C4-2B (cell line): ENCODE data around the gene MYH15.

Experiments
- ZFX ChIP-seq: fragments of 450-650 bp; IDR thresholded peaks from 2 replicates; pipeline ENCODE4 v1.6.1; 2017
- TF ChIP-seq, protein P1 (sequence below): fragments of 450-650 bp; conservative IDR thresholded peaks from 2 replicates; pipeline ENCODE4 v1.5.1; 2017; ENCODE audit warnings: mild to moderate bottlenecking

DNA sequence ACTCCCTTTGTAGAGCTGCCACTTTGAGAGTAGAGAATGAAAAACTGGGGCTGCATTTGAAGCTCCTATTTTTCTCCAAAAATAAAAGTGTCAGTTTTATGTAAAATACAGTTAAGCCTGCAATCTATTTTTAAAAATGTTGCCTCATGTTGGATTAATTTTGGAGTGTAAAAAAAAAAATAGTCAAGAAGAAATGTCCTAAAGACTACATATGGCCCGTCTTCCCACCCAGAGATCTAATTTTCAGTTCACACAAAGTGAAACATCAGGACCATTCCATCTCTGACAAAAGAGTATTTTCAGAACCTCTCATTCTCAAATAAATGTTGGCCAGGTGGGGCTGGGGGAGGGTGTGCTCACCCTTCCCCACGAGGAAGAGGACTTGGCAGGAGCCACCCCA lies 151.4 kb downstream of the MYH15 start:
- TF ChIP-seq, protein P1, sequence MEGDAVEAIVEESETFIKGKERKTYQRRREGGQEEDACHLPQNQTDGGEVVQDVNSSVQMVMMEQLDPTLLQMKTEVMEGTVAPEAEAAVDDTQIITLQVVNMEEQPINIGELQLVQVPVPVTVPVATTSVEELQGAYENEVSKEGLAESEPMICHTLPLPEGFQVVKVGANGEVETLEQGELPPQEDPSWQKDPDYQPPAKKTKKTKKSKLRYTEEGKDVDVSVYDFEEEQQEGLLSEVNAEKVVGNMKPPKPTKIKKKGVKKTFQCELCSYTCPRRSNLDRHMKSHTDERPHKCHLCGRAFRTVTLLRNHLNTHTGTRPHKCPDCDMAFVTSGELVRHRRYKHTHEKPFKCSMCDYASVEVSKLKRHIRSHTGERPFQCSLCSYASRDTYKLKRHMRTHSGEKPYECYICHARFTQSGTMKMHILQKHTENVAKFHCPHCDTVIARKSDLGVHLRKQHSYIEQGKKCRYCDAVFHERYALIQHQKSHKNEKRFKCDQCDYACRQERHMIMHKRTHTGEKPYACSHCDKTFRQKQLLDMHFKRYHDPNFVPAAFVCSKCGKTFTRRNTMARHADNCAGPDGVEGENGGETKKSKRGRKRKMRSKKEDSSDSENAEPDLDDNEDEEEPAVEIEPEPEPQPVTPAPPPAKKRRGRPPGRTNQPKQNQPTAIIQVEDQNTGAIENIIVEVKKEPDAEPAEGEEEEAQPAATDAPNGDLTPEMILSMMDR: no peak
- no peak for TF ChIP-seq ZFX
